Thyroid gland (tissue), 4 donors: Measurements from ENCODE around the gene ARMH2. TPM values are rescaled to one million over a fixed set of nuclear protein-coding genes. Genes with fewer than 3 reads are reported as not detected.

ENCODE experiments used
- DNase-seq, 2 donors: peaks; one replicate each; pipeline ENCODE4 v3.0.0-alpha.2; 2019
- H3K27ac ChIP-seq, 3 donors: fragments of 200-600 bp; sonication (generic); 1 replicate in 2 of 3; 2 replicates in 1 of 3; pipeline ENCODE4 v1.5.1; 2016 to 2019; ENCODE audit warnings: mild to moderate bottlenecking in 1 of 3, moderate library complexity in 1 of 3
- H3K27me3 ChIP-seq: fragments of 200-600 bp; sonication (generic); one replicate; pipeline ENCODE4 v1.5.1; 2019
- H3K36me3 ChIP-seq, 2 donors: fragments of 200-600 bp; sonication (generic); one replicate each; pipeline ENCODE4 v1.5.1; 2016 to 2019
- H3K4me1 ChIP-seq, 2 donors: fragments of 200-600 bp; sonication (generic); one replicate each; pipeline ENCODE4 v1.5.1; 2017 to 2019
- H3K4me3 ChIP-seq, 3 donors: fragments of 200-600 bp; sonication (generic); replicated peaks in 1 of 3; 1 replicate in 2 of 3; 2 replicates in 1 of 3; pipeline ENCODE4 v1.5.1; 2016; ENCODE audit warnings: mild to moderate bottlenecking in 1 of 3
- H3K9me3 ChIP-seq: fragments of 200-600 bp; sonication (generic); one replicate; pipeline ENCODE4 v1.5.1; 2017
- CTCF ChIP-seq, 6 experiments: fragments of 200-600 bp in 3 of 6; fragments of 450-650 bp in 3 of 6; sonication (generic) in 3 of 6; IDR thresholded peaks; one replicate each; pipeline ENCODE4 v1.5.1; 2016 to 2019; ENCODE audit warnings: antibody characterized with exemption in 6 of 6, mild to moderate bottlenecking in 2 of 6, inconsistent platforms in 1 of 6, moderate library complexity in 1 of 6
- POLR2A ChIP-seq, 2 donors: fragments of 450-650 bp; IDR thresholded peaks; one replicate each; pipeline ENCODE4 v1.6.1; 2017; ENCODE audit warnings: antibody characterized with exemption in 2 of 2, mild to moderate bottlenecking in 2 of 2, moderate library complexity in 1 of 2
- WGBS, 2 donors: methylation state at CpG; one replicate each; pipeline ENCODE4 v1.1.5; 2017; 5-methylcytosine and 5-hydroxymethylcytosine counted together
- intact Hi-C: fragments of 100-400 bp; cut with DNase I; formaldehyde crosslinking; loops from one replicate; pipeline ENCODE4 v1.15.1; 2023
- total RNA-seq, 4 donors: library from RNA; depleted of rRNA; stranded (reverse); fragments of >200 nt; gene quantifications; one replicate each; pipeline ENCODE4 v1.2.3, GENCODE V29; 2016

ARMH2 gene
- total RNA-seq, 4 donors from 2014 or later = not detected

- TF ChIP-seq POLR2A (IDR thresholded peaks at IDR 0.05) (no peak), CTCF (IDR thresholded peaks at IDR 0.05) (no peak)
- peak in 1 of 2 donors; percentile 32 for DNase-seq
- WGBS, 2 donors = 84% methylated on average over 8 of the region's 8 CpGs
- Histone ChIP-seq H3K4me1 (peaks cover 19 to 31% of the 10 kb centered on the region in 2 donors), H3K36me3 (no peaks in the 10 kb centered on the region), H3K27me3 (no peaks in the 10 kb centered on the region), H3K4me3 (no peak overlapping the region), H3K9me3 (no peaks in the 10 kb centered on the region), H3K27ac (peak overlapping the region; percentile 79 to 87 (median 86))
- intact Hi-C loops = no loop called here
Measured at GRCh38 chr6:24827970-24828369, 29.3 kb upstream of the ARMH2 start.

GRCh38 chr6:24827162-24827561, 28.4 kb upstream of the ARMH2 start:
- peak in 1 of 2 donors; percentile 27 for TF ChIP-seq POLR2A (IDR thresholded peaks at IDR 0.05)
- peak in 2 of 6 experiments; percentile 31 to 42 for TF ChIP-seq CTCF (IDR thresholded peaks at IDR 0.05)
- intact Hi-C loops = no loop called here
- Histone ChIP-seq H3K36me3 (no peaks in the 10 kb centered on the region), H3K27ac (peak overlapping the region in 2 of 3 donors; percentile 54 to 61), H3K27me3 (no peaks in the 10 kb centered on the region), H3K4me1 (peaks cover 15 to 23% of the 10 kb centered on the region in 2 donors), H3K4me3 (no peak overlapping the region), H3K9me3 (no peaks in the 10 kb centered on the region)
- WGBS, 2 donors = 39 to 50% methylated on average over 3 of the region's 3 CpGs
- DNase-seq = peak; percentile 93 to 96

DNA sequence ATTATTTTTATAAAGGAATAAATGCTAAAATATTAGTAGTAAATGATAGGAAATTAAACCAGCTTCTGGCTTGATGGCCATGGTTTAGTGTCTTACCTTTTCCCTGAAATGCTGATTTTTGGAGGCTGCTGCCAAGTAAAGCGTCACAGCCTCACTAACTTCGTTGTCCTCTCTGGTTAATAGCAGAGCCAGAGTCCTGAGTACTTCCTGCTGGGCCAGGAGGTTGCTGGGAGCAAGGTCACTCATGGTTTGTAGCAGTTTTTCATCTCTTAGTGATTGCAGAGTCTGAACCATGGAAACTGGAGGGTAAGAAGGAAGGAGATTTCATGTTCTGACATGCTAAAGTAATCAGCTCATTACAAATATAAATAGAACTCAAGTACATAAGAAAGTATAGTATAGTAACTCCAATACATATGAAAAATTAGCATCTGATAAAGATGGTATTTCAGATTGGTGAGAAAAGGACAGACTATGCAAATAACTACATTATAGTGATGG, 26.5 kb upstream of the ARMH2 start:
- 58 to 61% methylated on average over 2 of the region's 2 CpGs for WGBS, 2 donors
- intact Hi-C loops = no loop called here
- Histone ChIP-seq H3K27ac (no peak overlapping the region), H3K4me3 (no peak overlapping the region), H3K36me3 (no peaks in the 10 kb centered on the region), H3K4me1 (peaks cover 9 to 10% of the 10 kb centered on the region in 2 donors), H3K27me3 (no peaks in the 10 kb centered on the region), H3K9me3 (no peaks in the 10 kb centered on the region)
- DNase-seq = no peak
- TF ChIP-seq POLR2A (IDR thresholded peaks at IDR 0.05) = no peak
- no peak for TF ChIP-seq CTCF (IDR thresholded peaks at IDR 0.05)

DNA sequence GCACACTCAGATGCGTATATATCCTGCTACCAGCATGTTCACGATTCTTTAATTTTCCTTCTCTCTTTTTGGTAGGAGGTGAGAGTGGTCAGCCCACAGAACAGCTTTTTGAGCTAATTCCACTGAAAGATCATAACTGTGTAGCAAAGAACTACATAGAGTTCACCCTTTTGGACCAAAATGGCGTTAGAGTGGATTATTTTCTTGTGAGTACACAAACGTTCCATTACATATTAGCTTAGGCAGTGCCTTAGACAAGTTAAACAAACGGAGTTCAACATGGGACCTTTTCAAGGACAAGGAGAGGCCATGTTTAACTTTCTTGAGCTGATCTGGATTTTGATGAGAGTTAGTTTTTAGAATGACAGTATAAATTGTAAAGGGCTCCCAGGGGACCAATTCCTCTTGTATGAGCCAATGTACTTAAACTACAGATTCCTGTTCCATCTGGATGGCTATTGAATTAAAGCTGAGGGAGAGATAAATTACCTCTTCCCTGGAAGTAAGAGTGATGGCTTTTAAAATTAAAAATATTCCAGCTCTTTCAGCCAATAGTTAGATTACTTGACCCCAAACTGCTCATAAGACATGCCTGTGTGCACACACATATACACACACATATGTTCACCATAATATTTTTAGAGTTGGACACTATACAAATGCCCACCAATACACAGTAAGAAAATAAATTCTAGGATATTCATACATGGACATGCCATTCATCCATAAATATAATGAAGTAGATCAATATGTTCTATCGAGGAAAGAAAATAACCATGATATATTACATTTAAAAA, 25.6 kb upstream of the ARMH2 start:
- intact Hi-C loops = no loop called here
- Histone ChIP-seq H3K27ac (no peak overlapping the region), H3K36me3 (no peaks in the 10 kb centered on the region), H3K27me3 (no peaks in the 10 kb centered on the region), H3K4me3 (no peak overlapping the region), H3K4me1 (peaks cover 9 to 10% of the 10 kb centered on the region in 2 donors), H3K9me3 (no peaks in the 10 kb centered on the region)
- WGBS, 2 donors = 87 to 88% methylated on average over 6 of the region's 6 CpGs
- no peak for DNase-seq
- TF ChIP-seq POLR2A (IDR thresholded peaks at IDR 0.05) (no peak), CTCF (IDR thresholded peaks at IDR 0.05) (no peak)

GRCh38 chr6:24823185-24823584, 24.5 kb upstream of the ARMH2 start:
- 93 to 94% methylated on average over 2 of the region's 2 CpGs for WGBS, 2 donors
- no peaks in the 10 kb centered on the region for H3K27me3 ChIP-seq
- H3K36me3 ChIP-seq = no peaks in the 10 kb centered on the region
- peaks cover 8% of the 10 kb centered on the region in 2 donors for H3K4me1 ChIP-seq
- no peak for TF ChIP-seq CTCF (IDR thresholded peaks at IDR 0.05)
- no peak for TF ChIP-seq POLR2A (IDR thresholded peaks at IDR 0.05)
- no peak overlapping the region for H3K4me3 ChIP-seq
- H3K9me3 ChIP-seq = no peaks in the 10 kb centered on the region
- DNase-seq = no peak
- no peak overlapping the region for H3K27ac ChIP-seq
- intact Hi-C loops = no loop called here
